ENCODE results near the gene IPP. TPM values are rescaled to one million over a fixed set of nuclear protein-coding genes. Genes with fewer than 3 reads are reported as not detected.
A peak's percentile ranks its signal among the peaks of the same experiment; 100 is the strongest.
"Not testable (repeated sequence)": the region's sequence is repeated elsewhere in the genome, so short reads cannot be mapped to it uniquely, and the experiment has no call there.

The IPP gene
- total RNA-seq, 1 donor = 0.54 TPM

- peak in 2 of 3 donors; percentile 57 to 58 for DNase-seq (ENCODE audit: low read depth in 2 of 3, low spot score in 2 of 3)
Measured at GRCh38 chr1:45686015-45686287, 64.5 kb downstream of the IPP start.

DNA sequence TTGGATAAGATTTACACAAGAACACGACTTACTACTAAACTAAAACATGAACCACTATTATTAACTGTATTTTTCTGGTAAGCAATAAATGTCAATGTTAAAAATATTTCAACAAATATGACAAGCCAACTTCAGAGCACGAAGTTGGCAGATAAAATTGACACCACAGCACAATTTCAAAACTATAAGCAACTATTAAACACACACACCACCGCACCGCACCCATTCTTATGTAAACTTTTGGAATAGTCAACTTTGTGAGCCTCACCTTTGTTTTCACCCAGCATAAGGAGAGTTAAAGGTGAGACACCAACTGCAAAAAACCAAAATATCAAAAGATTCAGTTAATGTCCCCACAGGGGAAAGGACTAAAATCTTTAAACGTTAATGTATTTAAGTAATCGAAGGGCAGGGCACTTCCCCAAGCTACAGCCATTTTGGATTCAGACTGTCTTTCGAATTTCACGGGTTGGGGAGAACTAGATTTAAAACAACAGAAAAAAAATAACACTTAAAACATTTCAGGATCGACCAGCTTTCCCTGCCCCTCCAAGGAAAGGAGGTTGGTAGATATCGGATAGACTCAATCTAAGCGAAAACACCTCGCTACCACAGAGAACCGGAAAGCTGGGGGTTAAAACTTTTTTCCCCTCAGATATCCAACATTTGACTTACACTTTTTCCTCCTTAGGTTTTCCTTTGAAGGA, 65.0 kb downstream of the IPP start:
- peak in 2 of 3 donors; percentile 17 to 30 for DNase-seq (ENCODE audit: low read depth in 2 of 3, low spot score in 2 of 3)

DNA sequence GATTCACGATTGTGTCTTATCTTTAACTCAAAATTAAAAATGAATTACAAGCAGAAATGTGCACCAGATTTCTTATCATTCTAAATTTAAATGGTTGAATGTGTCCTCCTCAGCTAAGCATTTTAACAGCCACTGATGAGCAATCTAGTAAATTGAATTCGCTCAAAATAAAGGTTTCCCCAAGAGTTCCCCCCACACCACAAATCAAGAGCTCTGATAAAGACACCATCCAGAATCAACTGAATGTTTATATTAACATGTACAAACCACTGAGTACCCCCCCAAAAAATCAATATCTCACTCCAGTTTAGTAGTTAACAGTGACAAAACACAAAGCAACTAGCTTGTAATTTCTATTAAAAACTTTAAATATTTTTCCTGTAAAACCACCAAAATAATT, 66.1 kb downstream of the IPP start:
- no peak for DNase-seq (ENCODE audit: low read depth in 2 of 3, low spot score in 2 of 3)

DNA sequence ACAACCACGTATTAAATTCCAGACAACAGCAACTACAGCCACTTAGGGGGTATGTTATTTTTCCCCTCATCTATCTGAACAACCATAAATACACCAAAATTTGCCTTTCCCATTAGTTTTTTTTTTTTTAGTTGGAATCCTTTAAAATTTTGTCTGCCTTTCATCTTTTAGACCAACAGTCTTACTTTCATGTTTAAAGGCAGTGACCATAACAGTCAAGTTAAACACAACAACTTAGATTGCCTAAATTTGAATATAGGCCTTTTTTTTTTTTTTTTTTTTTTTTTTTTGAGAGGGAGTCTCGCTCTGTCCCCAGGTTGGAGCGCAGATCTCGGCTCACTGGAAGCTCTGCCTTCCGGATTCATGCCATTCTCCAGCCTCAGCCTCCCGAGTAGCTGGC, 67.5 kb downstream of the IPP start:
- no peak for DNase-seq (ENCODE audit: low read depth in 2 of 3, low spot score in 2 of 3)

DNA sequence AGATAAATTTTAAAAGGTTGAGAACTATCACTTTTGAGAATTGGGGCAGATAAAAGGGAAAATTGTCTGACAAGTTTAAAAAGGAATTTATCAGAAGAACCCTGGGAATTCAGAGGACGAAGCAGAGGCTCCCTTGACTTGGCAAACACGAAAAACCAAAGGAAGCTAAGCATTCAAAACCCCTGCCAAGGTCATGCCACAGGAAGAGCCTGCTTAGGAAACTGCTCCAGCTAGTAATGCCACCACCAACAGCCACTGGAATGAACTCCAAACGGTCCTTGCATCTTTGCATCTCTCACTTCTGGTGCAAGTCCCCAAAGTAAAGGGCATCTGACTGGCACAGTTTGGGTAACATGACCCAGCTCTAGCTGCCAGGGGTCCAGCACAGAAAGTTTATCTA, 71.3 kb downstream of the IPP start:
- no peak for DNase-seq (ENCODE audit: low read depth in 2 of 3, low spot score in 2 of 3)

GRCh38 chr1:45678489-45678888, 72.0 kb downstream of the IPP start:
- no peak for DNase-seq (ENCODE audit: low read depth in 2 of 3, low spot score in 2 of 3)

DNA sequence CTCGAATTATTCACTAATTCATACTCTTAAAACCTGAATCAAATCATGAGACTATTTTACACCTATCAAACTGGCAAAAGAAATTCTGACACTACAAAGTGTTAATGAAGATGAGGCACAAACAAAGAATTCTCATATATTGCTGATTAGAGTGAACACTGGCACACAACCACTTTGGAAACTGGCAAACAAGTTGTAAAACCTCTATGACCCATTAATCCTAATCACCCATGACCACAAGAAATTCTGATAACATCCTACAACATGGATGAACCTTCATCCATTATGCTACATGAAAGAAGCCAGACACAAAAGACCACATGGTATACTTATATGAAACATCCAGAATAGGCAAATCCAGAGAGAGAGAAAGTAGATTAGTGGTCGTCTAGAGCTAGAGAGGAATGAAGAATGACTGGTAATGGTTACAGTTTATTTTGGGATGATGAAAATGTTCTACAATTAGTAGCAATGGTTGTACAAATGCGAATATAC, 72.7 kb downstream of the IPP start:
- DNase-seq (ENCODE audit: low read depth in 2 of 3, low spot score in 2 of 3) = no peak

GRCh38 chr1:45676553-45676952, 73.9 kb downstream of the IPP start:
- DNase-seq (ENCODE audit: low read depth in 2 of 3, low spot score in 2 of 3) = not testable (repeated sequence)

DNA sequence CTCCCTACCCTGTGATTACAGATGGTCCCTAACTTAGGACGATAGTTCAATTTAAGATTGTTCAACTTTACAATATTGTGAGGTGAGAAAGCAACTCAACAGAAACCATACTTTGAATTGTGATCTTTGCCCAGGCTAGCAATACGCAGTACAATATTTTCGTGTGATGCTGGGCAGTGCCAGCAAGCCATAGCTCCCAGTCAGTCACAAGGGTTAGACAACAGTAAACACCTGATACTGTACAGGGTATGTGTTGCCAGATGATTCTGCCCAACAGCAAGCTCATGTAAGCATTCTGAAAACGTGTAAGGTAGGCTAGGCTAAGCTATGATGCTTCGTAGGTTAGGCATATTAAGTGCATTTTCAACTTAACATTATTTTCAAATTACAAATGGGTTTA, 76.0 kb downstream of the IPP start:
- no peak for DNase-seq (ENCODE audit: low read depth in 2 of 3, low spot score in 2 of 3)

GRCh38 chr1:45673956-45674355, 76.5 kb downstream of the IPP start:
- no peak for DNase-seq (ENCODE audit: low read depth in 2 of 3, low spot score in 2 of 3)

DNA sequence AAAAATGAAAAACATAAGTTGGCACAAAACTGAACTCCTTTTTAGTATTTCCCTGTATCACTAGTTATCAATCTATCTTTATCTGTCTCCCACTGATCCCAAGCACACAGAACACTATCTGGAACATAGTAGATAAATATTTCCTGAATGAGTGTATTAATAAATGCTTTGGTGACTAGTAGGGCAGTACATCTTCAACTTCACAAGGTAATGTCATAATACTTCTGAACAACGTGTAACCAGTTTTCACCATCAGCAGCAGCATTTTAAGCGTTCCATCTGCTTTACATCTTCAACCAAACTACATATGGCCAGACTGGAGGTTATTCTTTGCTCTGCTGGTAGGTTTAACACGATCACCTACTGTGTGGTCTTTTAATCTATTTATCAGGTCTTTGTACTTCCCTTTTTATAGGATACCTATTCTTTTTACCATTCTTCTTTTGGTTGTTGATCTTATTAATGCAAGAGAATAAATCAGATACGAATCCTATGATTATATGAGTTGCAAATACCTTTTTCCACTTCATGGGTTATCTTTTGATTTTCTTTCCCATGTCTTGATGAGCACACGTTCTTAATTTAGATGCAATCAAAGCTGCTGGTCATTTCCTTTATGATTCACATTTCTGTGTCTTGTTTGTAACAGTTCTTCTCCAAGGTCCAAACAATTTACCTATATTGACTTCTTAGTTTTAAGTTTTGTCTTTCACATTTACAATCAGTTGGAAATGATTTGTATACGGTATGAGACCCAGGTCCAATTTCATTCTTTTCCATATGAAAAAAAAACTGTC, 80.4 kb downstream of the IPP start:
- DNase-seq (ENCODE audit: low read depth in 2 of 3, low spot score in 2 of 3) = no peak

GRCh38 chr1:45669379-45669778, 81.1 kb downstream of the IPP start:
- no peak for DNase-seq (ENCODE audit: low read depth in 2 of 3, low spot score in 2 of 3)

- DNase-seq (ENCODE audit: low read depth in 2 of 3, low spot score in 2 of 3) = no peak
Measured at GRCh38 chr1:45668526-45668925, 81.9 kb downstream of the IPP start.

GRCh38 chr1:45667321-45668111, 82.9 kb downstream of the IPP start:
- no peak for DNase-seq (ENCODE audit: low read depth in 2 of 3, low spot score in 2 of 3)

DNA sequence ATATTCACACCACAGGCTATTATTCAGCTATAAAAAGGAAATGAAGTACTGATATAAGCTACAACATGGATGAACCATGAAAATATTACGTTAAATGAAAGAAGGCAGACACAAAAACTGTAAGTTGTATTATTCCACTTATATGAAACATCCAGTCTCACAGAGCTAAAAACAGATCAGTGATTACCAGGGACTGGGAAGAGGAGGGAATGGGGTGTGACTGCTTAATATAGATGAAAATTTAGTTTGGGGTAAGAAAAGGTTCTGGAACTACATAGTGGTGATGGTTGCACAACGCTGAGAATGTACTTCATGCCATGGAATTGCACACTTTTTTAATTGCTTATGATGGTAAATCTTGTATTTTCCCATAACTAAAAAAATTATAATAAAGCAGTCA, 83.6 kb downstream of the IPP start:
- no peak for DNase-seq (ENCODE audit: low read depth in 2 of 3, low spot score in 2 of 3)

- DNase-seq (ENCODE audit: low read depth in 2 of 3, low spot score in 2 of 3) = no peak
Measured at GRCh38 chr1:45660336-45660735, 90.1 kb downstream of the IPP start.

- DNase-seq (ENCODE audit: low read depth in 2 of 3, low spot score in 2 of 3) = no peak
Measured at GRCh38 chr1:45659222-45659621, 91.2 kb downstream of the IPP start.

DNA sequence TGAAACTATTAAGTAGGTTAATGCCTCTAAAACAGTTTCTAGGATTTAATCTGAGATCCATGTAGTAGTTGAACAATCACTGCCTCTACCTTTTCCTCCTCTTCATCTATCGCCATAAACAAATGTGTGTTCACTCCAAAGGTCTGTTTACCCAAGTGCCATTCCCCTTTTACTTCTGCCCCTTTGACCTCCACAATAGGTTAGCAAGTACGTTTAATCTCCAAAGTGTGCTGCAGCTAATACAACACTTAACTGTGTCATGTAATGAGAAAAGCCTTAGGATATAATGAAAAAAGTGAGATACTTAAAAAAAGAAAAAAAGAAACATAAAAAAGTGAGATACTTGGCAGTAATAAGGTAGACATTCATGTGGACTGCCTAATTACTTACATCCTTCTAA, 92.3 kb downstream of the IPP start:
- DNase-seq (ENCODE audit: low read depth in 2 of 3, low spot score in 2 of 3) = no peak

GRCh38 chr1:45656573-45657226, 93.8 kb downstream of the IPP start:
- DNase-seq (ENCODE audit: low read depth in 2 of 3, low spot score in 2 of 3) = no peak

GRCh38 chr1:45654540-45655280, 95.7 kb downstream of the IPP start:
- DNase-seq (ENCODE audit: low read depth in 2 of 3, low spot score in 2 of 3) = no peak
